Panc1 (cell line): ENCODE measurements around the gene CFD.
A peak's percentile ranks its signal among the peaks of the same experiment; 100 is the strongest.

ENCODE experiments used
- CTCF ChIP-seq: fragments of 450-650 bp; IDR thresholded peaks from 2 replicates; pipeline ENCODE4 v1.5.1; 2017; ENCODE audit warnings: mild to moderate bottlenecking
- POLR2AphosphoS5 ChIP-seq: IDR thresholded peaks from 2 replicates; pipeline ENCODE4 v1.6.1; 2012; ENCODE audit warnings: mild to moderate bottlenecking, low read depth, low read length, moderate library complexity
- REST ChIP-seq, 2 experiments: IDR thresholded peaks; 2 replicates each; pipeline ENCODE4 v1.6.1; 2011 to 2012; ENCODE audit warnings: low read depth in 2 of 2, control low read depth in 1 of 2, low read length in 1 of 2, mild to moderate bottlenecking in 1 of 2, moderate library complexity in 1 of 2; ENCODE audit not compliant: insufficient read depth in 1 of 2
- TCF7L2 ChIP-seq: IDR thresholded peaks from 2 replicates; pipeline ENCODE4 v1.6.1; 2011; ENCODE audit warnings: mild to moderate bottlenecking, low read depth, low read length, inconsistent platforms

GRCh38 chr19:861756-862580 is 2.5 kb downstream of the CFD start:
- TF ChIP-seq CTCF: 0 out of 2 replicates have a peak, but pooled peaks have one; percentile 6
- no peak for TF ChIP-seq REST (IDR thresholded peaks at IDR 0.05; ENCODE audit: insufficient read depth in 1 of 2, low read depth in 2 of 2, low read length in 1 of 2)
- no peak for TF ChIP-seq POLR2AphosphoS5
- TF ChIP-seq TCF7L2: no peak
